Liver (tissue), 3 donors: ENCODE results near the gene LRIG1.

Experiments used
- CTCF ChIP-seq: fragments of 150-350 bp; IDR thresholded peaks from 2 replicates; pipeline ENCODE4 v1.5.1; 2017; ENCODE audit warnings: improper control_type of control experiment, low read depth, low read length; ENCODE audit not compliant: missing input control
- EGR1 ChIP-seq, 2 donors: IDR thresholded peaks; 2 replicates each; pipeline ENCODE4 v1.6.1; 2016 to 2018; ENCODE audit warnings: antibody characterized with exemption in 2 of 2, low read depth in 2 of 2
- FOXA1 ChIP-seq: IDR thresholded peaks from 2 replicates; pipeline ENCODE4 v1.6.1; 2016; ENCODE audit warnings: antibody characterized with exemption
- GABPA ChIP-seq, 2 donors: IDR thresholded peaks in 1 of 2; conservative IDR thresholded peaks in 1 of 2; 2 replicates each; pipeline ENCODE4 v1.6.1; 2016; ENCODE audit warnings: antibody characterized with exemption in 2 of 2, mild to moderate bottlenecking in 1 of 2, moderate library complexity in 1 of 2
- MAX ChIP-seq: IDR thresholded peaks from 2 replicates; pipeline ENCODE4 v1.6.1; 2016; ENCODE audit warnings: antibody characterized with exemption
- RAD21 ChIP-seq, 2 donors: IDR thresholded peaks; 2 replicates each; pipeline ENCODE4 v1.6.1; 2016; ENCODE audit warnings: antibody characterized with exemption in 2 of 2, mild to moderate bottlenecking in 2 of 2
- REST ChIP-seq: IDR thresholded peaks from 2 replicates; pipeline ENCODE4 v1.6.1; 2016; ENCODE audit warnings: antibody characterized with exemption, mild to moderate bottlenecking
- TAF1 ChIP-seq: conservative IDR thresholded peaks from 2 replicates; pipeline ENCODE4 v1.6.1; 2016; ENCODE audit warnings: antibody characterized with exemption, mild to moderate bottlenecking
- donor health status: healthy.
- donor health status: healthy.

- TF ChIP-seq CTCF = peak; percentile 90
- TF ChIP-seq MAX = no peak
- TF ChIP-seq FOXA1 = no peak
- no peak for TF ChIP-seq GABPA (IDR thresholded peaks at IDR 0.05 in 1 of 2, conservative IDR thresholded peaks at IDR 0.05 in 1 of 2)
- no peak for TF ChIP-seq REST
- TF ChIP-seq TAF1 = no peak
- peak; percentile 95 to 99 for TF ChIP-seq RAD21 (IDR thresholded peaks at IDR 0.05)
- no peak for TF ChIP-seq EGR1 (IDR thresholded peaks at IDR 0.05; ENCODE audit: low read depth in 2 of 2)
Observed at GRCh38 chr3:66407611-66408218, 93.1 kb downstream of the LRIG1 start.
